Neural cell (in vitro differentiated cells): ENCODE data around the gene TBCK. TPM values are rescaled to one million over a fixed set of nuclear protein-coding genes. Genes with fewer than 3 reads are reported as not detected.

Source experiments
- H2AFZ ChIP-seq: fragments of 200-600, 300-800 bp; sonication (generic), shearing (Covaris generic); 2 replicates; pipeline ENCODE4 v1.6.0; 2014; ENCODE audit warnings: low read depth, mild to moderate bottlenecking, antibody characterized with exemption, low read length, moderate library complexity
- H3F3A ChIP-seq: fragments of 200-600 bp; shearing (Covaris generic); 2 replicates; pipeline ENCODE4 v1.6.1; 2016; ENCODE audit warnings: mild to moderate bottlenecking, moderate library complexity, mixed read lengths, antibody characterized with exemption, low read length; ENCODE audit not compliant: insufficient read depth, poor library complexity, severe bottlenecking
- H3K27ac ChIP-seq: fragments of 200-600, 300-800 bp; sonication (generic), shearing (Covaris generic); 2 replicates; pipeline ENCODE4 v1.5.1; 2014; ENCODE audit warnings: mild to moderate bottlenecking, low read length, moderate library complexity
- H3K27me3 ChIP-seq: fragments of 300-800, 200-600 bp; sonication (generic), shearing (Covaris generic); 2 replicates; pipeline ENCODE4 v1.6.0; 2014; ENCODE audit warnings: mild to moderate bottlenecking, low read depth, low read length, moderate library complexity; ENCODE audit not compliant: insufficient read depth
- H3K36me3 ChIP-seq: fragments of 300-800, 200-600 bp; sonication (generic), shearing (Covaris generic); 2 replicates; pipeline ENCODE4 v1.5.1; 2014; ENCODE audit warnings: mild to moderate bottlenecking, antibody characterized with exemption, low read length, moderate library complexity; ENCODE audit not compliant: insufficient read depth
- H3K4me2 ChIP-seq: fragments of 300-800, 200-600 bp; sonication (generic), shearing (Covaris generic); 2 replicates; pipeline ENCODE4 v1.6.0; 2014; ENCODE audit warnings: mild to moderate bottlenecking, low read length
- H3K4me3 ChIP-seq: fragments of 300-800, 200-600 bp; sonication (generic), shearing (Covaris generic); 2 replicates; pipeline ENCODE4 v1.5.1; 2014; ENCODE audit warnings: mild to moderate bottlenecking, low read length, moderate library complexity
- H3K79me2 ChIP-seq: fragments of 200-600 bp; shearing (Covaris generic); replicated peaks from 2 replicates; pipeline ENCODE4 v1.6.0; 2014; ENCODE audit warnings: mild to moderate bottlenecking, low read length, moderate library complexity; ENCODE audit not compliant: insufficient read depth
- H3K9ac ChIP-seq: fragments of 300-800, 200-600 bp; sonication (generic), shearing (Covaris generic); 2 replicates; pipeline ENCODE4 v1.6.1; 2016; ENCODE audit warnings: mild to moderate bottlenecking, low read length, mixed read lengths
- H3K9me2 ChIP-seq: fragments of 200-600 bp; shearing (Covaris generic); 2 replicates; pipeline ENCODE4 v1.6.1; 2016; ENCODE audit warnings: mild to moderate bottlenecking, low read length, mixed read lengths; ENCODE audit not compliant: insufficient read depth
- H3K9me3 ChIP-seq: fragments of 200-600, 300-800 bp; sonication (generic), shearing (Covaris generic); 2 replicates; pipeline ENCODE4 v1.6.1; 2016; ENCODE audit warnings: mild to moderate bottlenecking, mixed run types, low read length, moderate library complexity, mixed read lengths
- H4K20me1 ChIP-seq: fragments of 200-600 bp; shearing (Covaris generic); 2 replicates; pipeline ENCODE4 v1.6.1; 2016; ENCODE audit warnings: mild to moderate bottlenecking, mixed run types; ENCODE audit not compliant: insufficient read depth
- EP300 ChIP-seq: fragments of 450-650 bp; conservative IDR thresholded peaks from 2 replicates; pipeline ENCODE4 v1.6.1; 2014; ENCODE audit warnings: antibody characterized with exemption, mild to moderate bottlenecking, moderate library complexity; ENCODE audit not compliant: poor library complexity, severe bottlenecking
- EZH2 ChIP-seq: fragments of 200-600, 300-800 bp; shearing (Covaris generic), sonication (generic); IDR thresholded peaks from 2 replicates; pipeline ENCODE4 v1.6.1; 2014; ENCODE audit warnings: antibody characterized with exemption, low read length, borderline replicate concordance, mild to moderate bottlenecking; ENCODE audit not compliant: insufficient read depth, poor library complexity, severe bottlenecking
- MXI1 ChIP-seq: fragments of 450-650 bp; conservative IDR thresholded peaks from 2 replicates; pipeline ENCODE4 v1.6.1; 2014; ENCODE audit warnings: antibody characterized with exemption, mild to moderate bottlenecking; ENCODE audit not compliant: poor library complexity, severe bottlenecking
- POLR2AphosphoS5 ChIP-seq: IDR thresholded peaks from 2 replicates; pipeline ENCODE4 v1.6.1; 2012
- RAD21 ChIP-seq: fragments of 450-650 bp; conservative IDR thresholded peaks from 2 replicates; pipeline ENCODE4 v1.6.1; 2014; ENCODE audit warnings: antibody characterized with exemption, mild to moderate bottlenecking, moderate library complexity
- SMC3 ChIP-seq: fragments of 450-650 bp; conservative IDR thresholded peaks from 2 replicates; pipeline ENCODE4 v1.6.1; 2014; ENCODE audit warnings: antibody characterized with exemption, mild to moderate bottlenecking, moderate library complexity; ENCODE audit not compliant: poor library complexity
- TAF1 ChIP-seq: IDR thresholded peaks from 2 replicates; pipeline ENCODE4 v1.6.1; 2012; ENCODE audit warnings: low read depth
- polyA plus RNA-seq: library from polyadenylated mRNA; depleted of rRNA; stranded (reverse); fragments of >200 nt; gene quantifications from 2 replicates; pipeline ENCODE4 v1.2.3, GENCODE V29; 2014
- TF ChIP-seq, protein P1 (sequence below): fragments of 450-650 bp; IDR thresholded peaks from 2 replicates; pipeline ENCODE4 v1.5.1; 2014; ENCODE audit warnings: antibody characterized with exemption, mild to moderate bottlenecking, moderate library complexity; ENCODE audit not compliant: poor library complexity, severe bottlenecking
- TF ChIP-seq, protein P2 (sequence below): IDR thresholded peaks from 2 replicates; pipeline ENCODE4 v1.6.1; 2012; ENCODE audit warnings: borderline replicate concordance

The TBCK gene
- polyA plus RNA-seq, 1 donor from 2014 or later = 55.0 TPM

DNA sequence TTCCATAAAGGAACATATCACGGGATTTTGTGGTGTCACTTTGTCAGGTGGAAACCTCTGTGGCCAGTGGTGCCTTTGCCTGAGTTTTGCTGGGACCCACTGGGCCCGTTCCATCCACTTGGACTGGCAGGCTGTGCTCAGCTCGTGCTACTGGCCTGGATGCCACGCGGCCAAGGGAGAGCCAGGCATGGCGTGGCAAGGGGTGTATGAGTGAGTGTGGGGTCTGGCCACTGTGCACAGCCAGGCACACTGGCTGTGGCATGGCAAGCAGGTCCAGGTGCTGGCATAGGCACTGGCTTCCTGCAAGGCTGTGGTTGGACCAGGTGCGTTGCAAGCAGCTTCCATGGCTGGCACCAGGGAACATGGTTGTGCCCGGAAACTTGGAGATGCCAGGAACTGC, 60.8 kb downstream of the TBCK start:
- Histone ChIP-seq H3K9me3 (no peaks in the 10 kb centered on the region), H3F3A (no peaks in the 10 kb centered on the region), H3K79me2 (no peaks in the 10 kb centered on the region), H3K27me3 (no peaks in the 10 kb centered on the region), H2AFZ (no peak overlapping the region), H3K4me3 (no peak overlapping the region), H3K27ac (no peak overlapping the region), H4K20me1 (no peaks in the 10 kb centered on the region), H3K4me2 (no peak overlapping the region), H3K36me3 (peaks cover 13% of the 10 kb centered on the region), H3K9me2 (no peaks in the 10 kb centered on the region), H3K9ac (no peak overlapping the region)
- TF ChIP-seq MXI1 = no peak
- no peak for TF ChIP-seq SMC3
- TF ChIP-seq, protein P1, sequence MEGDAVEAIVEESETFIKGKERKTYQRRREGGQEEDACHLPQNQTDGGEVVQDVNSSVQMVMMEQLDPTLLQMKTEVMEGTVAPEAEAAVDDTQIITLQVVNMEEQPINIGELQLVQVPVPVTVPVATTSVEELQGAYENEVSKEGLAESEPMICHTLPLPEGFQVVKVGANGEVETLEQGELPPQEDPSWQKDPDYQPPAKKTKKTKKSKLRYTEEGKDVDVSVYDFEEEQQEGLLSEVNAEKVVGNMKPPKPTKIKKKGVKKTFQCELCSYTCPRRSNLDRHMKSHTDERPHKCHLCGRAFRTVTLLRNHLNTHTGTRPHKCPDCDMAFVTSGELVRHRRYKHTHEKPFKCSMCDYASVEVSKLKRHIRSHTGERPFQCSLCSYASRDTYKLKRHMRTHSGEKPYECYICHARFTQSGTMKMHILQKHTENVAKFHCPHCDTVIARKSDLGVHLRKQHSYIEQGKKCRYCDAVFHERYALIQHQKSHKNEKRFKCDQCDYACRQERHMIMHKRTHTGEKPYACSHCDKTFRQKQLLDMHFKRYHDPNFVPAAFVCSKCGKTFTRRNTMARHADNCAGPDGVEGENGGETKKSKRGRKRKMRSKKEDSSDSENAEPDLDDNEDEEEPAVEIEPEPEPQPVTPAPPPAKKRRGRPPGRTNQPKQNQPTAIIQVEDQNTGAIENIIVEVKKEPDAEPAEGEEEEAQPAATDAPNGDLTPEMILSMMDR = no peak
- TF ChIP-seq EP300 = no peak
- TF ChIP-seq, protein P2, sequence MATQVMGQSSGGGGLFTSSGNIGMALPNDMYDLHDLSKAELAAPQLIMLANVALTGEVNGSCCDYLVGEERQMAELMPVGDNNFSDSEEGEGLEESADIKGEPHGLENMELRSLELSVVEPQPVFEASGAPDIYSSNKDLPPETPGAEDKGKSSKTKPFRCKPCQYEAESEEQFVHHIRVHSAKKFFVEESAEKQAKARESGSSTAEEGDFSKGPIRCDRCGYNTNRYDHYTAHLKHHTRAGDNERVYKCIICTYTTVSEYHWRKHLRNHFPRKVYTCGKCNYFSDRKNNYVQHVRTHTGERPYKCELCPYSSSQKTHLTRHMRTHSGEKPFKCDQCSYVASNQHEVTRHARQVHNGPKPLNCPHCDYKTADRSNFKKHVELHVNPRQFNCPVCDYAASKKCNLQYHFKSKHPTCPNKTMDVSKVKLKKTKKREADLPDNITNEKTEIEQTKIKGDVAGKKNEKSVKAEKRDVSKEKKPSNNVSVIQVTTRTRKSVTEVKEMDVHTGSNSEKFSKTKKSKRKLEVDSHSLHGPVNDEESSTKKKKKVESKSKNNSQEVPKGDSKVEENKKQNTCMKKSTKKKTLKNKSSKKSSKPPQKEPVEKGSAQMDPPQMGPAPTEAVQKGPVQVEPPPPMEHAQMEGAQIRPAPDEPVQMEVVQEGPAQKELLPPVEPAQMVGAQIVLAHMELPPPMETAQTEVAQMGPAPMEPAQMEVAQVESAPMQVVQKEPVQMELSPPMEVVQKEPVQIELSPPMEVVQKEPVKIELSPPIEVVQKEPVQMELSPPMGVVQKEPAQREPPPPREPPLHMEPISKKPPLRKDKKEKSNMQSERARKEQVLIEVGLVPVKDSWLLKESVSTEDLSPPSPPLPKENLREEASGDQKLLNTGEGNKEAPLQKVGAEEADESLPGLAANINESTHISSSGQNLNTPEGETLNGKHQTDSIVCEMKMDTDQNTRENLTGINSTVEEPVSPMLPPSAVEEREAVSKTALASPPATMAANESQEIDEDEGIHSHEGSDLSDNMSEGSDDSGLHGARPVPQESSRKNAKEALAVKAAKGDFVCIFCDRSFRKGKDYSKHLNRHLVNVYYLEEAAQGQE = no peak
- TF ChIP-seq POLR2AphosphoS5 = no peak
- no peak for TF ChIP-seq RAD21
- TF ChIP-seq TAF1 = no peak
- no peak for TF ChIP-seq EZH2

- H3F3A ChIP-seq = no peaks in the 10 kb centered on the region
- no peak overlapping the region for H3K27ac ChIP-seq
- H3K4me2 ChIP-seq = no peak overlapping the region
- no peak overlapping the region for H2AFZ ChIP-seq
- no peaks in the 10 kb centered on the region for H4K20me1 ChIP-seq
- TF ChIP-seq SMC3 (no peak), TAF1 (no peak), MXI1 (no peak), RAD21 (no peak), POLR2AphosphoS5 (no peak), EZH2 (no peak), EP300 (no peak)
- TF ChIP-seq, protein P2 = no peak
- TF ChIP-seq, protein P1 = no peak
- no peaks in the 10 kb centered on the region for H3K27me3 ChIP-seq
- H3K9me2 ChIP-seq = no peaks in the 10 kb centered on the region
- no peak overlapping the region for H3K9ac ChIP-seq
- no peaks in the 10 kb centered on the region for H3K9me3 ChIP-seq
- H3K79me2 ChIP-seq = no peaks in the 10 kb centered on the region
- H3K36me3 ChIP-seq = peaks cover 13% of the 10 kb centered on the region
- H3K4me3 ChIP-seq = no peak overlapping the region
Measured at GRCh38 chr4:106253364-106254129, 62.5 kb downstream of the TBCK start.
